NB4 (cell line): ENCODE data around the gene ACTN1.
"Not testable (repeated sequence)": the region's sequence is repeated elsewhere in the genome, so short reads cannot be mapped to it uniquely, and the experiment has no call there.

Experiments used
- CTCF ChIP-seq: IDR thresholded peaks from one replicate; pipeline ENCODE4 v1.5.1; 2012; ENCODE audit warnings: low read depth, low read length
- MYC ChIP-seq: IDR thresholded peaks from 2 replicates; pipeline ENCODE4 v1.6.1; 2011; ENCODE audit warnings: low read depth, low read length
- POLR2A ChIP-seq: IDR thresholded peaks from 2 replicates; pipeline ENCODE4 v1.6.1; 2011; ENCODE audit warnings: mild to moderate bottlenecking; ENCODE audit not compliant: insufficient read length; ENCODE audit errors: extremely low read depth

GRCh38 chr14:68847640-68848039, 131.5 kb downstream of the ACTN1 start:
- TF ChIP-seq POLR2A, CTCF, MYC: not testable (repeated sequence)
